NCI-H345 treated with DMSO at 0.1 percent for 48 hours (cell line): ENCODE measurements around the gene LAMA5.

Source experiments
- DNase-seq: peaks from one replicate; lab custom pipeline; 2025; ENCODE audit not compliant: unreplicated experiment; lab: John Stamatoyannopoulos, UW

Gene LAMA5

GRCh38 chr20:62405108-62405980, 38.2 kb upstream of the LAMA5 start:
- no peak for DNase-seq

DNA sequence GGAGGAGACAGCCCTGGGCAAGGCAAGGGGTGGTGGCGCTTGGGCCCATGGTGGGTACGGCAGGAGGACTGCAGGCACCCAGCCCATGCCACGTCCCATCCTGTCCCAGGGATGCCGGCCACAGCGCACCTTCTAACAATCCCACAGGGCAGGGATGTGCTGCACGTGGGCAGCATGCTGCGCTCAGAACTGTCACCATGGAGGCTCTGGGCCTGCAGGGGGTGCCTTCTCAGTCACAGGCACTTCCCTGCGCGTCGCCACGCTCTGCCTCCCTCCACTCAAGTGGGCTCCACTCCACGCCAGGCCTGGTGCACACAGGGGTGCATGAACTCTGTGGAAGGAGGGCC, 37.6 kb upstream of the LAMA5 start:
- DNase-seq: no peak

DNA sequence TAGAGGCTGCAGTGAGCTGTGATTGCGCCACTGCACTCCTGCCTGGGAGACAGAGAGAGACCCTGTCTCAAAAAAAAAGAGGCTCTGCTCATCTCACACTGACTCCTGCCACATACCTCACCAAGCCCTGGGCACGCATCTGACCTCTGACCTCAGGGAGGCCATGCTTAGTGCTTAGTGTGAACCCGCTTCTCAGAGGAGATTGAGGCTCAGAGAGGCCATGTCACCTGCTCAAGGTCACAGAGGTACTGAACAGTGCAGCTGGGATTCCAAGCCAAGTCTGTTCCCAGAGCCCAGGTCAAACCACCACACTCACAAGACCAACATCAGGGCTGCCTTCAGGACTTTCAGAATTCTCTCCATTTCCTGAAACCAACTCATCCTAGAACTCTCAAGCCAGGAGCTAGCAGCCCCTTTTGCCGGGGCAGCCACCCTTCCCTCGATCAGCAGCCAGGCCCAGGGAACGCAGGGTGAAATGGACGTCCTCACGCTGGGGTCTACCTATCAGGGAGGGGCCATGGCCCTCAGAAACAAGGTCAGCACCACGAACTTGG, 37.1 kb upstream of the LAMA5 start:
- DNase-seq: no peak

DNA sequence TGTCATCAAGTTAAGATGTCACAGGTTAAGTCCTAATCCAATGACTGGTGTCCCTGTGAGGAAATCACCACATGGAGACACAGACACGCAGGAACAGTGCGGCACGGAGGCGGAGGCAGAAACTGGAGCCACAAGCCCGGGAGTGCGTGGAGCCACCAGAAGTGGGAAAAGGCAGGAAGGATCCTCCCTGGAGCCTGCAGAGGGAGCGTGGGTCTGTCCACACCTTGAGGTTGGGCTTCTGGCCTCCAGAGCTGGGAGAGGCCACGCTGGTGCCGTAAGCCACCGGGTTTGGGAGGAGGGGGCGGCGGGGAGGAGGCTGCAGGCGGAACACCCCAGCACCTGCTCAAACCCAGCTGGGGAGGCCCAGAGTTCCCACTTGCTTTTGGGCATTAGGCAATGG, 36.2 kb upstream of the LAMA5 start:
- no peak for DNase-seq

GRCh38 chr20:62402456-62403150, 35.5 kb upstream of the LAMA5 start:
- no peak for DNase-seq

DNA sequence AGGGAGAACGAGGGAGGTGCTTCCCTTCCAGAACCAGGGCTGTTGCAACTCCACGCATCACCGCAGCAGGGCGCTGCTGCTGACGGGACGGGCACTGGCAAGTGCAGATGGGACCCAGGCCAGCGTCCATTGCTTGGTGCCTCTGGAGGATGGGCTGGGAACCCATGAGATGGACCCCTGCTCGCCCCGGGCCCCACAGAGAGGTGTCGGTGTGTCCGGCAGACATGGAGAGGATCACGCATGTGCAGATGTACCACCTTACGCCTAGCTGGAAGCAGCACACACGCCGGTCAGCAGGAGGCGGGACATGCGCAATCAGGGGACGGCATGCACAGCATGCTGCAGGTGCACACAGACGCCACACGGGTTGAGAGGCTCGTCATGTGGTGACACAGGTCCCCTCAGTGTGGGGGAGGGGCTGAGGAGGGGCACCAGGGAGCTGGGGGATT, 34.2 kb upstream of the LAMA5 start:
- DNase-seq: no peak

DNA sequence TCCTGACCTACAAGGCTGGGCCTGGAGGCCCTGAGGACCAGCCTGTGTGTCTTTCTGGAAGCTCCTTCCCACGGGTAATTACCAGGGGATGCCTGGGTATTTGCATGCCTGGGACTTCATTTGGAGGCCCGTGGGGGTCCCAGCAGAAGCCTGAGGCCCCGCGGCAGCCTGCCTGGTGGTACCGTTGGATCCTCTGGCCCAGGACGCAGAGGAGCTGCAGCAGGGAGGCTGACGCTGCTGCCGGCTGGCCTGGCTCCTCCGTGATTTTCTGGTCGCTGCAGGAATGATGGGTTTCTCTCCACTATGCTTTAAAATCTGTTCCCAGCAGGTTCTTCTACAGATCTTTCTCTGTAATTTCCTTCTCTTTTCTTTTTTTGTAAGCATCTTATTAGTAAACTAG, 33.4 kb upstream of the LAMA5 start:
- DNase-seq: no peak

DNA sequence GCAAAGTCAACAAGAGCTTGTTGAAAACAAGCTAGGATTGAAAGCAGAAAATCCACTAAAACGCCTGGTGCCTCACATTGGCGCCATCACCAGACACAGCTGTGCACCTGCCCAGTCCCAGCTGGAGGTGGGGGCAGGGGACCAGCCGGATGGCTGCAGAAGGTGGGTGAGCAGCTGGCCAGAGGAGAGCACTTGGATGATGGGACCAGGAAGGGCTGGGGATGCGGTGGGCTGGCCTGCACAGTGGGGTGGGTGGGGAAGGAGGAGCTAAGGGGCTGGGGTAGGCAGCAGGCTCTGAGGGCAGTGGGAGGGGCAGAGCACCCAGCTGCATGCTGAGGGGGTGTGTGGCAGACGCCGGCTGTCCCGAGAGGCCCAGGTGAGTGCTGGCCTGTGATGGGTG, 32.9 kb upstream of the LAMA5 start:
- DNase-seq: no peak

DNA sequence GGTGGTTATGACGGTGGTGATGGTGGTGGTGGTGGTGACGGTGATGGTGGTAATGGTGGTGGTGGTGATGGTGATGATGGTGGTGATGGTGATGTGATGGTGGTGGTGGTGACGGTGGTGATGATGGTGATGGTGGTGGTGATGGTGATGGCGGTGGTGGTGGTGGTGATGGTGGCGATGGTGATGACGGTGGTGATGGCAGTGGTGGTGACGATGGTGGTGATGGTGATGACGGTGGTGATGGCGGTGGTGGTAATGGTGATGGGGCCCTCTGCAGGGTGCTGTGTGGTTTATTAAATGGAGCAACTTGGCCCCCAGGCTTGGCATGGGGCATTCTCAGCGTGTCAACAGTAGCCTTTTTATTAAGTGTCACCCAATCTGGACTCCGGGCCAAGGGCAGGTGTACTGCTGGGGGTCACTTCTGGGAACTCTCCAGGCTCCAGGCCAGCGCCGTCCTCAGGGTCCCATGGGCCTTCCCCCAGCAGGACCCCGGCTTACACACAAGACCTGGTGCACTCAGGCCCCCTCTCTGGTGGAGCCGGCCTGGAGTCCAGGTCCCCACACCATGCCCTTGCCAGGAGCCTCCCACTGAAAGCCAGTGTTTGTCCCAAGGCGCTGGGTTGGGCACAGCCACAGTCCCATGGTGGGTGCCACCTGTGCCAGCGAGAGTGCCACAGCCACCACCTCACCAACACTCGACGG, 31.2 kb upstream of the LAMA5 start:
- DNase-seq: no peak

GRCh38 chr20:62396367-62397239, 29.5 kb upstream of the LAMA5 start:
- no peak for DNase-seq

DNA sequence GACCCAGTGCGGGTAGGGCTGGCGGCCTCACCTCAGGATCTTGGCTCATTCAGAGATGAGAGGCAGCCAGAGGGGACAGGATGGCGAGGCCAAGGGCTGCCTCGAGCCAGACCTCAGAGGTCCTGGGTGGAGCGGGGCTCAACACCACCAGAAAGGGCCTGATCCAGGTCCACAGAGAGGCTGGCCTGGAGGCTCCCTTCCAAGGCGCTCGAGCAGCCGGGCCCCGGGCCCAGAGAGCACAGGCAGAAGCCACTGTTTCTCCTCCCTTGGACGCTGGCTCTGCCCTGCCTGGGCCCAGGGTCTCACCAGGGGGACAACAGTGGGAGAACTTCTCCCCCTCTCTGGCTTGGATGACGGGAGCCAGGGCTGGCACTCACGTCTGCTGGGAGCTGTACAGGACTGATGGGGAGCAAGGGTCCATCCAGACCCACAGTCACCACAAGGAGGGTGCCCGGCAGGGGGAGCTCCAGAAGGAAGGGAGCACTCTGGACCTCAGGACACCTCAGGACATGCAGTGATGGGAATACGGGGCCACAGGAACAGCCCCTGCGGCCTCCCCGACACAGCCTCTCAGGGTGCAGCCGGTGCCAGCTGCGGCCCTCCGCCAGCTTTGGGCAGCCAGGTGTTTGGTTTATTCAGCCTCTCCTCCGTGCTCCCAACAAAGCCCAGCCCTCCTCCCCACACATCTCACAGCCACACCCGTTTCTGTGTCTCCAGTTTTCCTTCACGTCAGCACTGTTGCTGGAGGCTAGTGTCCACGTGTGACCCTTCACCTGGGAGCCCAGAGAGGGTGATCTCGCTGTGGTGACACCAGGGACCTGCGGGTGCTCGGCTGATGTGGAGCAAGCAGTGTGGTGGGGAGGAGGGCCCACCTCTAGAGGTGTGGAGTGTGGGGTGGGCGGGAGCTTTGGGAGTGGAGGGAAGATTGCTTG, 28.5 kb upstream of the LAMA5 start:
- no peak for DNase-seq

DNA sequence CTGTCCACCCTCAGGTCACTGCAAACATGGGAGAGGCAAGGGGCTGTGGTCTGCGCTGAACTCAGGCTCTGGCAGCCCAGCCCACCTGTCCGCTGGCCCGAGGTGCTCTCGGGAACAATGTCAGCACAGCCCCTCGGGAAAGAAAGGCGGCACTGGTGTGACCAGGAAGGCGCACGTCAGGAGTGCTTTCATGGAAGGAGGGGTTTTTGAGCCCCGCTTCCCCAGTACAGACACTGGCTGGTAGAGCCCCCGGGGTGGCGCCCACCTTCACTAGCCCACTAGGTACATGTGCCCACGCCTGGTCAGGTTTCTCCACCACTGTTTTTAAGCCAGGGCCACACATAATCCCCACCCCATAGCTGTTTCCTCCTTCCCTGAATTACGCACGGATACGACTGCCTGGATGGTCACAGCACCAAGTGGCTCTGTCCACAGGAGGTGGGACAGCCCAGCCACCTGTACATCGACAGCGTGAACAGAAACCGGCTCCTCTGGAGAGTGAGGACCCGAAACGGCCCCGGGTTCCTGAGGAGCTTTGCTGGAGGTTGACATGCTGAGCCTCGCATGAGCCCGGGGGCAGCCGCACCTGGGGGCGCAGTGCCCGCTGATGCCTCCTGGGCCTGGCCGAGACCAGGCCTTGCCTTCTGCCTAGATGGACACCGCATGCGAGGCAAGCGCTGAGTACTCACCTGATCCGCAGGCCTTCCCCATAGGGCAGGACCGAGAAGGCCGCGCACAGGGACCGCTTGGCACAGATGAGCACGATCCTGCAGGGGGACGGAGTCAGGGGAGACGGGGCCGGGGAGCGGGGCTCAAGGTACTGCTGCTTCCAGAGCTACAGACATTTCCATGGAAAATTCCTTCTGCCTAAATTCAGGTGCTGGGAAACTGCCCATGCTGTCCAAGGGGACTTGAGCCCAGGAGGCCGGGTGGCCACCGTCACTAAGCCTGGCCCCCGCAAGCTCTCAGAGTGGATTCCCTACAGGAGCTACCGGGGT, 27.4 kb upstream of the LAMA5 start:
- DNase-seq: no peak

DNA sequence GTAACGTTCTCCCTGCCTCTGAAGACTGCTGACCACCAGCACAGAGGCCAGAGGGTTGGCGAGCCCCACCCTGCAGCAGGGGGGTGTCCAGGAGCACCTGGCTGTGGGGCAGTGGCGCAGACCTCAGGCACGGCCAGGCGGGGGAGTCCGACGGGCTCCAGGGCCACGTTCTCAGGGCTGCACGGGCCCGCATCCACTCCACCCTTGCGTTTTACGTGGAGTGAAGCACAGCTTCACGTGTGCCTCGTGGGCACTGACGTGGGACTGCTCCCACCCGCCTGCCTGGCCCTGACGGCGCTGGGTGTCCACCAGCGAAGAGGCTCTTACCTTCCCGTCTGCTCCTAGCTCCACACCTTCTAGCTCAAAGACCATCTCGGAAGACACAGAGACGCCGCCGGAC, 26.7 kb upstream of the LAMA5 start:
- no peak for DNase-seq

DNA sequence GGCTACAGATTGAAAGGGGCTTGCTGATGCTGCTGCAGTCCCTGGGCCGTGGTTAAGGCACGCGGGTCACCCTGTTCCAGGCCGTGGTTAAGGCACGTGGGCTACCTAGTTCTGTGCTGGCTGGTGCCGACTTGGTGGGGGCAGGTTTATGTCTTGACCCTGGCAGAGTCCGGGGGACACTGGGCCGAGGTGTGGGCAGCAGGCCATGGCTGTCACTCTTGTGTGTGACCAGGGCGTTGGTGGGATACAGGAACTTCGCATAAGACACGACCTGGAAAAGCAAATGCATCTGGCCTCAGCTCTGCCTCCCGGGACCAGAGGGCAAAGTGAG, 26.2 kb upstream of the LAMA5 start:
- no peak for DNase-seq

- no peak for DNase-seq
These were observed 25.7 kb upstream of the LAMA5 start for GRCh38 chr20:62392621-62393334.

DNA sequence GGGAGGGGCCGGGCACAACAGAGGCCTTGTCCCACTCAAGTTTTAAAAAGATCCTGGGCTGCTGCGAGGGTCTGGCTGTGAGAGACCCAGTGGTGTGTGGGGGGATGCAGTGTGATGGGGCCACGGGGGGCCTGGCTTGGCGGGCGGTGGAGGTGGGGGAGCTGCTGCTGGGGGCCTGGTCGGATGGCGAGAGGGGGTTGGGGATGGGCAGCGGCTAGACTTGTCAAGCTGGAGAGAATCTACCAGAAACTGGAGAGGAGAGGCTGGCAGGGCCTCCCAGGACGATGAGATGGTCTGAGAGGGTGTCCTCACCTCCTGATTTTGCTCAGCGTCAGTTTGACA, 24.9 kb upstream of the LAMA5 start:
- DNase-seq: no peak

- no peak for DNase-seq
These were observed 24.3 kb upstream of the LAMA5 start for GRCh38 chr20:62391165-62392076.
